ENCODE data around the gene ANKRD13A.
"Not testable (repeated sequence)": the region's sequence is repeated elsewhere in the genome, so short reads cannot be mapped to it uniquely, and the experiment has no call there.

DNA sequence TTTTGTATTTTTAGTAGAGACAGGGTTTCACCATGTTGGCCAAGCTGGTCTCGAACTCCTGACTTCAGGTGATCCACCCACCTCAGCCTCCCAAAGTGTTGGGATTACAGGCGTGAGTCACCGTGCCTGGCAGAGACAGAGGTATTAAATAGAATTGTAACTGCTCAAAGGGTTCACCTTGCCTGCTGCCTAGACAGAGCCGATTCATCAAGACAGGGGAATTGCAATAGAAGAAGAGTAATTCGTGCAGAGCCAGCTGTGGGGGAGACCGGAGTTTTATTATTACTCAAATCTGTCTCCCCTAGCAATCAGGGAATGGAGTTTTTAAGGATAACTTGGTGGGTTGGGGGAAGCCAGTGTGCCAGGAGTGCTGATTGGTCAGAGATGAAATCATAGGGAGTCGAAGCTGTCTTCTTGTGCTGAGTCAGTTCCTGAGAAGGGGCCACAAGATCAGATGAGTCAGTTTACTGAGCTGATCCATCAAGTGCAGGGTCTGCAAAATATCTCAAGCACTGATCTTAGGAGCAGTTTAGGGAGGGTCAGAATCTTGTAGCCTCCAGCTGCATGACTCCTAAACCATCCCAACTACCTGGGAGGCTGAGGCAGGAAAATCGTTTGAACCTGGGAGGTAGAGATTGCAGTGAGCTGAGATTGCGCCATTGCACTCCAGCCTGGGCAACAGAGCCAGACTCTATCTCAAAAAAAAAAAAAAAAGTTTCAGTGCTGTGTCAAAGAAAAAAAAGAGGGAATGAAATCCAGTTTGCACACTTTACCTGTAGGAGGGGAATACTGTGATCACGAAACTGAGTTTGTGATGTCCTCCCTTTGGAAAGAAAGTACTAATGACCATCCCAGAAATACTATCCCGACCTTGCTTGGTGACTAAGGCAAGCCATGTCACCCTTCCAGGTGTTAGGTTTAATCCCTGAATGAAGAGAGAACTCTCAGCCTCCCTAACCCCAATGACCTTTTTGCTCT lies 56.4 kb downstream of the ANKRD13A start:
- not testable (repeated sequence) for TF ChIP-seq POLR2A (IDR thresholded peaks at IDR 0.05; ENCODE audit: borderline replicate concordance, extremely low read depth, insufficient read depth, insufficient read length); EZH2 (IDR thresholded peaks at IDR 0.05)
